ENCODE results near the gene SLC35A5. TPM values are rescaled to one million over a fixed set of nuclear protein-coding genes. Genes with fewer than 3 reads are reported as not detected.

SLC35A5 gene
- total RNA-seq, 1 experiment from 2014 or later, result 36.5 TPM

GRCh38 chr3:112569265-112569664 is 7.4 kb downstream of the SLC35A5 start:
- DNase-seq (ENCODE audit: extremely low read depth, low read depth), result no peak

- no peak for DNase-seq (ENCODE audit: extremely low read depth, low read depth)
Measured at GRCh38 chr3:112572701-112573100, 10.9 kb downstream of the SLC35A5 start.

- DNase-seq (ENCODE audit: extremely low read depth, low read depth), result no peak
Measured at GRCh38 chr3:112579232-112579631, 17.4 kb downstream of the SLC35A5 start.

- DNase-seq (ENCODE audit: extremely low read depth, low read depth), result no peak
Measured at GRCh38 chr3:112579697-112580096, 17.9 kb downstream of the SLC35A5 start.

- peak; percentile 33 for DNase-seq (ENCODE audit: extremely low read depth, low read depth)
Measured at GRCh38 chr3:112582244-112582874, 20.5 kb downstream of the SLC35A5 start.

GRCh38 chr3:112583105-112583504 is 21.3 kb downstream of the SLC35A5 start:
- DNase-seq (ENCODE audit: extremely low read depth, low read depth), result no peak

GRCh38 chr3:112585782-112586181 is 23.9 kb downstream of the SLC35A5 start:
- no peak for DNase-seq (ENCODE audit: extremely low read depth, low read depth)

- no peak for DNase-seq (ENCODE audit: extremely low read depth, low read depth)
Measured at GRCh38 chr3:112587336-112587735, 25.5 kb downstream of the SLC35A5 start.

- no peak for DNase-seq (ENCODE audit: extremely low read depth, low read depth)
Measured at GRCh38 chr3:112593258-112593657, 31.4 kb downstream of the SLC35A5 start.

GRCh38 chr3:112594856-112595255 is 33.0 kb downstream of the SLC35A5 start:
- DNase-seq (ENCODE audit: extremely low read depth, low read depth), result no peak

- no peak for DNase-seq (ENCODE audit: extremely low read depth, low read depth)
Measured at GRCh38 chr3:112597945-112598344, 36.1 kb downstream of the SLC35A5 start.

GRCh38 chr3:112598731-112599130 is 36.9 kb downstream of the SLC35A5 start:
- DNase-seq (ENCODE audit: extremely low read depth, low read depth), result no peak

- DNase-seq (ENCODE audit: extremely low read depth, low read depth), result no peak
Measured at GRCh38 chr3:112602217-112602838, 40.5 kb downstream of the SLC35A5 start.

- no peak for DNase-seq (ENCODE audit: extremely low read depth, low read depth)
Measured at GRCh38 chr3:112604536-112604935, 42.7 kb downstream of the SLC35A5 start.

GRCh38 chr3:112605285-112605684 is 43.4 kb downstream of the SLC35A5 start:
- no peak for DNase-seq (ENCODE audit: extremely low read depth, low read depth)

GRCh38 chr3:112606098-112606497 is 44.3 kb downstream of the SLC35A5 start:
- DNase-seq (ENCODE audit: extremely low read depth, low read depth), result no peak

- DNase-seq (ENCODE audit: extremely low read depth, low read depth), result no peak
Measured at GRCh38 chr3:112607863-112608262, 46.0 kb downstream of the SLC35A5 start.

- DNase-seq (ENCODE audit: extremely low read depth, low read depth), result no peak
Measured at GRCh38 chr3:112610121-112610520, 48.3 kb downstream of the SLC35A5 start.

GRCh38 chr3:112611752-112612515 is 50.1 kb downstream of the SLC35A5 start:
- DNase-seq (ENCODE audit: extremely low read depth, low read depth), result no peak

- DNase-seq (ENCODE audit: extremely low read depth, low read depth), result no peak
Measured at GRCh38 chr3:112615989-112616731, 54.3 kb downstream of the SLC35A5 start.

- no peak for DNase-seq (ENCODE audit: extremely low read depth, low read depth)
Measured at GRCh38 chr3:112617285-112617684, 55.4 kb downstream of the SLC35A5 start.

Data from NCI-H460 (cell line).